ENCODE measurements around the gene ZNF362.

Gene ZNF362

GRCh38 chr1:33268927-33269610 is 12.8 kb downstream of the ZNF362 start:
- no peak for DNase-seq (ENCODE audit: low spot score)

GRCh38 chr1:33269621-33270020 is 13.3 kb downstream of the ZNF362 start:
- DNase-seq (ENCODE audit: low spot score) = no peak

- no peak for DNase-seq (ENCODE audit: low spot score)
Observed at GRCh38 chr1:33270379-33270778, 14.1 kb downstream of the ZNF362 start.

- DNase-seq (ENCODE audit: low spot score) = no peak
Observed at GRCh38 chr1:33270808-33271465, 14.6 kb downstream of the ZNF362 start.

GRCh38 chr1:33271666-33272505 is 15.6 kb downstream of the ZNF362 start:
- no peak for DNase-seq (ENCODE audit: low spot score)

GRCh38 chr1:33272509-33272908 is 16.2 kb downstream of the ZNF362 start:
- no peak for DNase-seq (ENCODE audit: low spot score)

- no peak for DNase-seq (ENCODE audit: low spot score)
Observed at GRCh38 chr1:33272930-33273329, 16.6 kb downstream of the ZNF362 start.

- DNase-seq (ENCODE audit: low spot score) = no peak
Observed at GRCh38 chr1:33273406-33273805, 17.1 kb downstream of the ZNF362 start.

- no peak for DNase-seq (ENCODE audit: low spot score)
Observed at GRCh38 chr1:33273961-33274371, 17.7 kb downstream of the ZNF362 start.

- no peak for DNase-seq (ENCODE audit: low spot score)
Observed at GRCh38 chr1:33274446-33274845, 18.2 kb downstream of the ZNF362 start.

- no peak for DNase-seq (ENCODE audit: low spot score)
Observed at GRCh38 chr1:33275195-33275594, 18.9 kb downstream of the ZNF362 start.

GRCh38 chr1:33275706-33276572 is 19.6 kb downstream of the ZNF362 start:
- DNase-seq (ENCODE audit: low spot score) = no peak

- no peak for DNase-seq (ENCODE audit: low spot score)
Observed at GRCh38 chr1:33276573-33277298, 20.4 kb downstream of the ZNF362 start.

- no peak for DNase-seq (ENCODE audit: low spot score)
Observed at GRCh38 chr1:33277488-33278084, 21.3 kb downstream of the ZNF362 start.

- no peak for DNase-seq (ENCODE audit: low spot score)
Observed at GRCh38 chr1:33280091-33280661, 23.9 kb downstream of the ZNF362 start.

GRCh38 chr1:33281554-33282303 is 25.4 kb downstream of the ZNF362 start:
- no peak for DNase-seq (ENCODE audit: low spot score)

GRCh38 chr1:33282791-33283190 is 26.5 kb downstream of the ZNF362 start:
- no peak for DNase-seq (ENCODE audit: low spot score)

GRCh38 chr1:33284049-33284448 is 27.8 kb downstream of the ZNF362 start:
- DNase-seq (ENCODE audit: low spot score) = no peak

GRCh38 chr1:33286451-33287185 is 30.3 kb downstream of the ZNF362 start:
- no peak for DNase-seq (ENCODE audit: low spot score)

Data from hematopoietic multipotent progenitor cell treated with erythropoietin and hydrocortisone succinate and interleukin-3 and kit ligand, for 17 days (in vitro differentiated cells).